Calu3 (cell line): ENCODE data around the gene KMT2D. TPM values are rescaled to one million over a fixed set of nuclear protein-coding genes. Genes with fewer than 3 reads are reported as not detected.
A peak's percentile ranks its signal among the peaks of the same experiment; 100 is the strongest.
"Not testable (repeated sequence)": the region's sequence is repeated elsewhere in the genome, so short reads cannot be mapped to it uniquely, and the experiment has no call there.

Experiments
- BruUV-seq: library from RNA; stranded (reverse); fragments of 400-500 nt; replicated peaks from 2 replicates; lab custom pipeline; 2021; lab: Mats Ljungman, UMichigan
- CTCF ChIA-PET: fragments of 300-600 bp; sonication (Branson Sonifier 250); formaldehyde crosslinking; loops from one replicate; lab custom pipeline; 2022; ENCODE audit warnings: antibody characterized with exemption; lab: Charles Lee
- DNase-seq: peaks from one replicate; pipeline ENCODE4 v3.0.0; 2022
- H3K27ac Mint-ChIP-seq: one replicate; pipeline ENCODE4 v1.8.0; 2022; ENCODE audit warnings: mixed read lengths; ENCODE audit not compliant: unreplicated experiment
- H3K27me3 Mint-ChIP-seq: one replicate; pipeline ENCODE4 v1.8.0; 2022; ENCODE audit warnings: mixed read lengths; ENCODE audit not compliant: unreplicated experiment
- H3K36me3 Mint-ChIP-seq: one replicate; pipeline ENCODE4 v1.8.0; 2022; ENCODE audit warnings: mild to moderate bottlenecking, moderate library complexity, mixed read lengths; ENCODE audit not compliant: insufficient read depth, unreplicated experiment
- H3K4me1 Mint-ChIP-seq: one replicate; pipeline ENCODE4 v1.8.0; 2022; ENCODE audit warnings: mild to moderate bottlenecking, low read depth, mixed read lengths; ENCODE audit not compliant: unreplicated experiment
- H3K4me3 Mint-ChIP-seq: one replicate; pipeline ENCODE4 v1.8.0; 2022; ENCODE audit warnings: mild to moderate bottlenecking, low read depth, moderate library complexity, mixed read lengths; ENCODE audit not compliant: unreplicated experiment
- H3K9me3 Mint-ChIP-seq: one replicate; pipeline ENCODE4 v1.8.0; 2022; ENCODE audit warnings: low read depth, mixed read lengths; ENCODE audit not compliant: unreplicated experiment
- intact Hi-C: fragments of 100-400 bp; cut with micrococcal nuclease; formaldehyde crosslinking; loops from one replicate; pipeline ENCODE4 v1.10.0; 2022; ENCODE audit not compliant: unreplicated experiment
- total RNA-seq: library from RNA; stranded (reverse); gene quantifications from 2 replicates; pipeline ENCODE4 v1.2.3, GENCODE V29; 2022
- TF ChIP-seq, protein P1 (sequence below): fragments of 200-600 bp; IDR thresholded peaks from one replicate; pipeline ENCODE4 v1.8.0; 2022; ENCODE audit warnings: antibody characterized with exemption; ENCODE audit not compliant: unreplicated experiment

KMT2D gene
- total RNA-seq, 1 experiment from 2014 or later, result 72.9 TPM

DNA sequence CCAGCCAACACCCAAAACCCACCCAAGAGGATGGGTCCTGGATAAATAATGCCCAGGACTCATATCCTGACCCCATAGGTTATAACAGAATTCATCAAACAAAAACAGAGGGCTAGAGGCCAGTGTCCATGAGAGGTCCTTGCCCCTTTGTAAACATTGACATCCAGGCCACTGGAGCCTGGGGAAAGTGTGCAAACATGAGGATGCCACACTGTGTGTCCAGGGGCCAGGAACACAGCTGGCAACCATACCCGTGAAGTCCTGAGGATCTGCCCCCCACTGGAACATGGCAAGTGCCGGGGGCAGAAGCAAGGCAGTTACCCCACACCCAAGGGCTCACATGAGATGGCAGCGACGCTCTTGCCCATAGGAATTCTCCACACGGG is 4.2 kb upstream of the KMT2D start:
- intact Hi-C loops, result loop anchor here (1.0 to 2.0 kb wide), 2 partner anchors 34 to 57 kb away; no protein-coding TSS in a partner anchor
- TF ChIP-seq, protein P1, sequence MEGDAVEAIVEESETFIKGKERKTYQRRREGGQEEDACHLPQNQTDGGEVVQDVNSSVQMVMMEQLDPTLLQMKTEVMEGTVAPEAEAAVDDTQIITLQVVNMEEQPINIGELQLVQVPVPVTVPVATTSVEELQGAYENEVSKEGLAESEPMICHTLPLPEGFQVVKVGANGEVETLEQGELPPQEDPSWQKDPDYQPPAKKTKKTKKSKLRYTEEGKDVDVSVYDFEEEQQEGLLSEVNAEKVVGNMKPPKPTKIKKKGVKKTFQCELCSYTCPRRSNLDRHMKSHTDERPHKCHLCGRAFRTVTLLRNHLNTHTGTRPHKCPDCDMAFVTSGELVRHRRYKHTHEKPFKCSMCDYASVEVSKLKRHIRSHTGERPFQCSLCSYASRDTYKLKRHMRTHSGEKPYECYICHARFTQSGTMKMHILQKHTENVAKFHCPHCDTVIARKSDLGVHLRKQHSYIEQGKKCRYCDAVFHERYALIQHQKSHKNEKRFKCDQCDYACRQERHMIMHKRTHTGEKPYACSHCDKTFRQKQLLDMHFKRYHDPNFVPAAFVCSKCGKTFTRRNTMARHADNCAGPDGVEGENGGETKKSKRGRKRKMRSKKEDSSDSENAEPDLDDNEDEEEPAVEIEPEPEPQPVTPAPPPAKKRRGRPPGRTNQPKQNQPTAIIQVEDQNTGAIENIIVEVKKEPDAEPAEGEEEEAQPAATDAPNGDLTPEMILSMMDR, result no peak
- DNase-seq, result no peak

DNA sequence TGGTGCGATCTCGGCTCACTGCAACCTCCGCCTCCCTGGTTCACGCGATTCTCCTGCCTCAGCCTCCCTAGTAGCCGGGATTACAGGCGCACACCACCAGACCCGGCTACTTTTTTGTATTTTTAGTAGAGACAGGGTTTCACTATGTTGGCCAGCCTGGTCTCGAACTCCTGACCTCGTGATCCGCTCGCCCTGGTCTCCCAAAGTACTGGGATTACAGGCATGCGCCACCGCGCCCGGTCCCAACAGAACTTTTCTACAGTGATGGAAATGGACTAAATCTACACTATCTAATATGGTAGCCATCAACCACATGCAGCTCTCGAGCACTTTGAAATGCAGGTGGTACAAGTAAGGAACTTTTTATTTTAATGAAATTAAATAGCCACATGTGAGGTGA is 1.3 kb upstream of the KMT2D start:
- DNase-seq, CTCF ChIA-PET, intact Hi-C loops, H3K27ac Mint-ChIP-seq, H3K4me3 Mint-ChIP-seq, H3K9me3 Mint-ChIP-seq, BruUV-seq, H3K27me3 Mint-ChIP-seq: not testable (repeated sequence)
- Mint-ChIP-seq H3K36me3 (peaks cover 37% of the 10 kb centered on the region), H3K4me1 (peaks cover 15% of the 10 kb centered on the region)

More for the DNA sequence above, 4.2 kb upstream of the KMT2D start:
- Mint-ChIP-seq H3K36me3 (peaks cover 22% of the 10 kb centered on the region), H3K27me3 (no peaks in the 10 kb centered on the region), H3K9me3 (no peaks in the 10 kb centered on the region), H3K4me1 (peaks cover 9% of the 10 kb centered on the region), H3K4me3 (no peak overlapping the region), H3K27ac (no peak overlapping the region)
- CTCF ChIA-PET, result interaction anchor here (1.0 to 1.9 kb wide), 3 partner anchors 23 to 170 kb away, joined by 6 to 8 read pairs (median 7); no protein-coding TSS in a partner anchor
- BruUV-seq, result no TSS peak

DNA sequence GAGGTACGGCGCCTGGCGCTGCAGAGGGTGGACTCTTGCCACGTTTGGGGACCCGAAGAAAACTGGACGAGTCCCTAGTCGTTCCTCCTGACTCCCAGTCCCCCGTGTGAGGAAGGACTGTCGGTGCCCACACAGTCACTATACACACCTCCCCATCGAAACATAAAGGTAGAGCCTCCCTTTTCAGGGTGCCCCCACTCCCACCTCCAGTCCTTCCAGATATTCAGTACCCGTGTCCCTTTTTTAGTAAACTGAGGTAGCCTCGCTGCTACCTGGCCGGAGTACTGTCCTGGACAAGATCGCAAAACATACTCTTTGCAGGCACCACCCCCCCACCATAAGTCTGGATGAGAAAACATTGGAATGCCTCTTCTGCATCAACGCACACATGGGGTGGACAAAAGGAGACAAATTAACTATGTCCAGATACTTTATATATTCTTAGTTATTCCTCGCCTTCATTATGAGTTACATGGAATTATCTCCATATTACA is 610 bp upstream of the KMT2D start:
- peaks cover 22% of the 10 kb centered on the region for H3K4me1 Mint-ChIP-seq
- TSS peak; percentile 53 for BruUV-seq
- TF ChIP-seq, protein P1, result no peak
- H3K4me3 Mint-ChIP-seq, result peak overlapping the region; percentile 79
- CTCF ChIA-PET, result no interaction called here
- peak; percentile 2 for DNase-seq
- peaks cover 42% of the 10 kb centered on the region for H3K36me3 Mint-ChIP-seq
- intact Hi-C loops, result no loop called here
- peak overlapping the region; percentile 61 for H3K27ac Mint-ChIP-seq
- H3K9me3 Mint-ChIP-seq, result no peaks in the 10 kb centered on the region
- no peaks in the 10 kb centered on the region for H3K27me3 Mint-ChIP-seq

DNA sequence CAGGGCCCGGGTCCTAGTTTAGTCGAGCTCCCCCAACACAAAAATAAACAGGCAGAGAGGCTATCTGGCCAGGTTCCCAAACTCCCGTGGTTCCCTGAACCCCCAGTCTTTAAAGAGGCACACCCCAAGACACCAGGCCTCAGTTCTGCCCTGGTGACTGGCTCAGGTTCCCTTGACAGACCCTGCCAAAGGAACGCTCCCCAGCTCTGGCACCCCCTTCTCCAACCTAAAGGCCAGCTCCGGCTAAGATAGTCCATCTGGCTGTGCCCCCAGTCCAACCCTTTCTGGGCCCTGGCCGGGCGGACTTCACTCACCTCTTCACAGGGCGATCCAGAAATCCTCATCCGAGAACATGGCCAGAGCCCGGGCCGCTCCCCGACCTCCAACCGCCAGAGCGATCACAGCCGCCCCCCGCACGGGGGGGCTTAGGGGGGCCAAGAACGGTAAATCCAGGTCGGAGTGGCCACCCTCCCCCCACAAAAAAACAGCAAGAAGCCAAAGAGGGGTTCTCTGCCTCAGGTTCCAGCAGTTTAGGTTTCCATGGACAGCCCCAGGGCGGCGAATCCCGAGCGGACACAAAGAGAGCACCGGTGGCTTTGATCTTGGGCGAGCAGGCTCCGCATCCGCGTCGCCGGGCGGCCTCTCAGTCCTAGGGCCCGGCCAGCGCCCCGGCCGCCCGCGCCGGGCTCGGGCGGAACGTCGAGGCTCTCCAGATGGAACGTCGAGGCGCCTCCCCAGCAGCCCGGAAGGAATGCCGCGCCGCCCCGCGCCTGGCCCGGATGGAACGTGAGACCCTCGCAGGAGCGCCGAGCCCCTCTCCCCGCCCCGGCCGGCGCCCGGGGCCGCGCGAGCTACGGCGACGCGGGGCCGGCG is 1.1 kb downstream of the KMT2D start:
- TF ChIP-seq, protein P1, result no peak
- no peaks in the 10 kb centered on the region for H3K27me3 Mint-ChIP-seq
- CTCF ChIA-PET, result interaction anchor here (1.0 kb wide), 1 partner anchor 61 kb away, joined by 3 read pairs; no protein-coding TSS in a partner anchor
- no peaks in the 10 kb centered on the region for H3K9me3 Mint-ChIP-seq
- intact Hi-C loops, result no loop called here
- peak; percentile 13 for DNase-seq
- H3K27ac Mint-ChIP-seq, result peak overlapping the region; percentile 77
- H3K4me3 Mint-ChIP-seq, result peak overlapping the region; percentile 79
- peaks cover 32% of the 10 kb centered on the region for H3K4me1 Mint-ChIP-seq
- TSS peak; percentile 20 for BruUV-seq
- H3K36me3 Mint-ChIP-seq, result peaks cover 42% of the 10 kb centered on the region
